KBM-7 (cell line): ENCODE results near the gene CXCR5.
A peak's percentile ranks its signal among the peaks of the same experiment; 100 is the strongest.

Experiments used
- DNase-seq: peaks from one replicate; pipeline ENCODE4 v3.0.0-alpha.2; 2015
- in situ Hi-C: fragments of 300-500 bp; cut with MboI; formaldehyde crosslinking; loops from 2 replicates; pipeline ENCODE4 v1.14.3; 2020; ENCODE audit warnings: low sequenced_read_pairs, low pct_unique_long_range_greater_than_20kb, mixed read lengths

The CXCR5 gene

GRCh38 chr11:118921929-118922744 is 38.4 kb downstream of the CXCR5 start:
- DNase-seq: no peak
- in situ Hi-C loops: no loop called here

GRCh38 chr11:118922745-118923627 is 39.3 kb downstream of the CXCR5 start:
- in situ Hi-C loops: no loop called here
- DNase-seq: no peak

GRCh38 chr11:118923721-118924587 is 40.3 kb downstream of the CXCR5 start:
- in situ Hi-C loops: no loop called here
- DNase-seq: no peak

GRCh38 chr11:118924591-118925585 is 41.2 kb downstream of the CXCR5 start:
- in situ Hi-C loops: no loop called here
- DNase-seq: peak; percentile 57

GRCh38 chr11:118927554-118928100 is 43.9 kb downstream of the CXCR5 start:
- DNase-seq: no peak
- in situ Hi-C loops: no loop called here

GRCh38 chr11:118928101-118928869 is 44.6 kb downstream of the CXCR5 start:
- in situ Hi-C loops: no loop called here
- peak; percentile 90 for DNase-seq

- DNase-seq: no peak
- in situ Hi-C loops: no loop called here
These were observed 45.3 kb downstream of the CXCR5 start for GRCh38 chr11:118928870-118929500.

- in situ Hi-C loops: no loop called here
- DNase-seq: peak; percentile 91
These were observed 45.9 kb downstream of the CXCR5 start for GRCh38 chr11:118929501-118930093.

GRCh38 chr11:118930094-118930712 is 46.5 kb downstream of the CXCR5 start:
- in situ Hi-C loops: no loop called here

GRCh38 chr11:118931571-118931970 is 47.9 kb downstream of the CXCR5 start:
- in situ Hi-C loops: no loop called here

More at GRCh38 chr11:118930094-118930712, 46.5 kb downstream of the CXCR5 start:
- peak; percentile 92 for DNase-seq

GRCh38 chr11:118933486-118933885 is 49.8 kb downstream of the CXCR5 start:
- no peak for DNase-seq
- in situ Hi-C loops: no loop called here

More at GRCh38 chr11:118931571-118931970, 47.9 kb downstream of the CXCR5 start:
- DNase-seq: no peak

GRCh38 chr11:118935376-118935775 is 51.7 kb downstream of the CXCR5 start:
- in situ Hi-C loops: no loop called here
- DNase-seq: no peak

- in situ Hi-C loops: no loop called here
- no peak for DNase-seq
These were observed 55.1 kb downstream of the CXCR5 start for GRCh38 chr11:118938491-118939403.

GRCh38 chr11:118939404-118939915 is 55.8 kb downstream of the CXCR5 start:
- in situ Hi-C loops: no loop called here
- DNase-seq: no peak
